Fibroblast of lung (primary cell): ENCODE results near the gene SRRM3. TPM values are rescaled to one million over a fixed set of nuclear protein-coding genes. Genes with fewer than 3 reads are reported as not detected.

Experiments used
- DNase-seq, 2 donors: peaks; one replicate each; pipeline versions ENCODE4 v3.0.0 to v3.0.0-alpha.2; 2010; ENCODE audit warnings: low read depth in 2 of 2
- H2AFZ ChIP-seq: 2 replicates; pipeline ENCODE4 v1.5.1; 2012; ENCODE audit warnings: low read length, control low read depth, inconsistent platforms
- H3K27ac ChIP-seq: 2 replicates; pipeline ENCODE4 v1.5.1; 2011; ENCODE audit warnings: low read length, control low read depth; ENCODE audit not compliant: insufficient read depth
- H3K27me3 ChIP-seq: 2 replicates; pipeline ENCODE4 v1.5.1; 2011; ENCODE audit warnings: mild to moderate bottlenecking, low read length; ENCODE audit not compliant: control insufficient read depth, insufficient read depth
- H3K36me3 ChIP-seq: 2 replicates; pipeline ENCODE4 v1.5.1; 2011; ENCODE audit warnings: low read length; ENCODE audit not compliant: control insufficient read depth, insufficient read depth
- H3K4me1 ChIP-seq: 2 replicates; pipeline ENCODE4 v1.5.1; 2011; ENCODE audit warnings: low read length; ENCODE audit not compliant: control insufficient read depth, insufficient read depth; ENCODE audit errors: extremely low read depth
- H3K4me2 ChIP-seq: 2 replicates; pipeline ENCODE4 v1.5.1; 2011; ENCODE audit warnings: low read length, control low read depth; ENCODE audit not compliant: insufficient read depth; ENCODE audit errors: extremely low read depth
- H3K4me3 ChIP-seq, 4 experiments: fragments of 200-600 bp in 1 of 4; sonication (generic) in 1 of 4; replicated peaks in 1 of 4; 2 replicates each; pipeline ENCODE4 v1.5.1; 2011 to 2016; ENCODE audit warnings: low read length in 4 of 4, low read depth in 3 of 4, mild to moderate bottlenecking in 3 of 4, control low read depth in 2 of 4, inconsistent platforms in 1 of 4, mixed read lengths in 1 of 4; ENCODE audit not compliant: insufficient read depth in 1 of 4; ENCODE audit errors: control extremely low read depth in 1 of 4
- H3K79me2 ChIP-seq: 2 replicates; pipeline ENCODE4 v1.5.1; 2012; ENCODE audit warnings: mild to moderate bottlenecking, low read length, inconsistent platforms; ENCODE audit not compliant: control insufficient read depth, insufficient read depth
- H3K9ac ChIP-seq: 2 replicates; pipeline ENCODE4 v1.5.1; 2011; ENCODE audit warnings: mild to moderate bottlenecking, low read length, control low read depth; ENCODE audit not compliant: insufficient read depth
- H3K9me3 ChIP-seq: 2 replicates; pipeline ENCODE4 v1.5.1; 2012; ENCODE audit warnings: low read depth, low read length; ENCODE audit not compliant: control insufficient read depth, insufficient read depth
- H4K20me1 ChIP-seq: 2 replicates; pipeline ENCODE4 v1.5.1; 2011; ENCODE audit warnings: low read length; ENCODE audit not compliant: control insufficient read depth, insufficient read depth; ENCODE audit errors: extremely low read depth
- EZH2 ChIP-seq: IDR thresholded peaks from 2 replicates; pipeline ENCODE4 v1.5.1; 2012; ENCODE audit warnings: low read length, control low read depth, mild to moderate bottlenecking; ENCODE audit errors: missing control alignments
- polyA plus RNA-seq, 2 donors: library from polyadenylated mRNA; depleted of rRNA in 1 of 2; stranded (reverse) in 1 of 2; unstranded in 1 of 2; fragments of >200 nt; gene quantifications; 2 replicates each; pipeline ENCODE4 v1.2.1, GENCODE V29; 2011 to 2012; ENCODE audit warnings: missing spikeins in 1 of 2
- total RNA-seq: library from RNA; depleted of rRNA; stranded (reverse); fragments of >200 nt; gene quantifications from 2 replicates; pipeline ENCODE4 v1.2.1, GENCODE V29; 2014
- TF ChIP-seq, protein P1 (sequence below), 2 donors: IDR thresholded peaks in 1 of 2; conservative IDR thresholded peaks in 1 of 2; 1 replicate in 1 of 2; 2 replicates in 1 of 2; pipeline ENCODE4 v1.5.1; 2011 to 2012; ENCODE audit warnings: low read length in 2 of 2, control low read depth in 1 of 2, inconsistent platforms in 1 of 2, low read depth in 1 of 2, mild to moderate bottlenecking in 1 of 2

The SRRM3 gene
- total and polyA plus RNA-seq, 2 donors (not counting 1 experiment from before 2014, with no cell fraction given), result 0.40 to 1.7 TPM

DNA sequence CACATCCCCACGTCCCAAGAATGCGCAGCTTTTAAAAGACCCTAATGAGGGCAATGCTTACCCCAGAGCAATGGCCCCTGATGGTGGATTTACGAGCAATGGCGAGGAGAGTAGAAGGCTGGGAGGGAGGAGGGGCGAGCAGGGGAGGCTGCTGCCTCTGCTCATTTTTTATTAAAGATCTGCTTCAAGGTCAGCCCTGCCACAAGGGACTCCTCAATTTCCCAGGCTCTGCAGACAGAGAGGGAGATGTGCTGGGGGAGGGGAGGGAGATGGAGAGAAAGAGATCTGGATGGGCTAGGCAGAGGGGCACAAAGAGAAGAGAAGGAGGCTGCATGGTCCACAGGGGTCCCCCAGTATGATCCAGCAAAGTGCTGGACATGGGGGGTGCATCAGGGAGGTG is 7.8 kb upstream of the SRRM3 start:
- no peak for DNase-seq
- Histone ChIP-seq H3K79me2 (no peaks in the 10 kb centered on the region), H3K27me3 (peaks cover 2% of the 10 kb centered on the region), H3K9me3 (no peaks in the 10 kb centered on the region), H3K4me1 (no peaks in the 10 kb centered on the region), H4K20me1 (peaks cover 1% of the 10 kb centered on the region), H3K27ac (no peak overlapping the region), H3K4me2 (no peak overlapping the region), H2AFZ (no peak overlapping the region), H3K36me3 (no peaks in the 10 kb centered on the region), H3K4me3 (no peak overlapping the region), H3K9ac (no peak overlapping the region)
- TF ChIP-seq, protein P1, sequence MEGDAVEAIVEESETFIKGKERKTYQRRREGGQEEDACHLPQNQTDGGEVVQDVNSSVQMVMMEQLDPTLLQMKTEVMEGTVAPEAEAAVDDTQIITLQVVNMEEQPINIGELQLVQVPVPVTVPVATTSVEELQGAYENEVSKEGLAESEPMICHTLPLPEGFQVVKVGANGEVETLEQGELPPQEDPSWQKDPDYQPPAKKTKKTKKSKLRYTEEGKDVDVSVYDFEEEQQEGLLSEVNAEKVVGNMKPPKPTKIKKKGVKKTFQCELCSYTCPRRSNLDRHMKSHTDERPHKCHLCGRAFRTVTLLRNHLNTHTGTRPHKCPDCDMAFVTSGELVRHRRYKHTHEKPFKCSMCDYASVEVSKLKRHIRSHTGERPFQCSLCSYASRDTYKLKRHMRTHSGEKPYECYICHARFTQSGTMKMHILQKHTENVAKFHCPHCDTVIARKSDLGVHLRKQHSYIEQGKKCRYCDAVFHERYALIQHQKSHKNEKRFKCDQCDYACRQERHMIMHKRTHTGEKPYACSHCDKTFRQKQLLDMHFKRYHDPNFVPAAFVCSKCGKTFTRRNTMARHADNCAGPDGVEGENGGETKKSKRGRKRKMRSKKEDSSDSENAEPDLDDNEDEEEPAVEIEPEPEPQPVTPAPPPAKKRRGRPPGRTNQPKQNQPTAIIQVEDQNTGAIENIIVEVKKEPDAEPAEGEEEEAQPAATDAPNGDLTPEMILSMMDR (conservative IDR thresholded peaks at IDR 0.05 in 1 of 2, IDR thresholded peaks at IDR 0.05 in 1 of 2; ENCODE audit: low read depth in 1 of 2, low read length in 2 of 2), result no peak
- no peak for TF ChIP-seq EZH2

DNA sequence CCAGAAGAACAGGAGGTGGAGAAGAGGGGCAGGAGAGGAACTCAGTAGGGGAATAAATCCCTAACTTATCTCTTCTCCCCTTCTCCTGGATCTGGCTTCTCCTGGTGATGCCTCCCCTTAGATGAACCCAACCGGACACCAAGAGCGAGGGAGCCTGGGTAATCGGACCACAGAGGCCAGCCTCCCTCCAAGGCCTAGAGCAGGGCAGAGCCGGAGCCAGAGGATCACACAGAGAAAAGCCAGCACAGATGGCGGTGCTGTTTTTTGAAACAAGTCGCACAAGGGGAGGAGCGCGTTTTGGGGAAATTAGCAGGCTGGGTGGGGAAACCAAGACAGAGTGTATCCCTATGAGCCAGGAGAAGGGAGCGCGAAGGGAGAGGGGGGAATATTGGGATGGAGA is 4.9 kb upstream of the SRRM3 start:
- TF ChIP-seq, protein P1 (conservative IDR thresholded peaks at IDR 0.05 in 1 of 2, IDR thresholded peaks at IDR 0.05 in 1 of 2; ENCODE audit: low read depth in 1 of 2, low read length in 2 of 2), result no peak
- no peak for TF ChIP-seq EZH2
- Histone ChIP-seq H3K79me2 (no peaks in the 10 kb centered on the region), H3K4me3 (no peak overlapping the region), H3K27me3 (peaks cover 2% of the 10 kb centered on the region), H3K27ac (no peak overlapping the region), H3K4me2 (no peak overlapping the region), H4K20me1 (peaks cover 1% of the 10 kb centered on the region), H3K9me3 (no peaks in the 10 kb centered on the region), H3K36me3 (no peaks in the 10 kb centered on the region), H2AFZ (no peak overlapping the region), H3K9ac (no peak overlapping the region), H3K4me1 (no peaks in the 10 kb centered on the region)
- no peak for DNase-seq

DNA sequence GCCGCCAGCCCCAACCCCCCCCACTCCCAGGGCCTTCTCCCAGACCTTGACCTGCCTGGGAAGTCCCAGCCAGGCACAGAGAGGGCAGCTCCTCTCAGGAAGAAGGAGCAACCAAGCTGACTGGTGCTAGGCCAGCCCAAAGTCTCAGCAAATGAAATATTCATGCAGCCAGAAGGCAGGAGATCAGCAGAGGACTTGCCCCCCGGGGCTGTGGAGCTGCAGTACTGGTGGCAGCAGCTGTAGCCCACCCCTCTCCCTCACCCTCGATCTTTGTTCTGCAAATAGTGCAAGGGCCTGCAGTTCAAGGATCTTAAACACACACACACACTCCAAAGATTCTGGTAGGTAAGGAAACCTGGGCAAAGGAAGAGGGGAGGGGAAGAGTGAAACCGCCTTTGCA is 3.5 kb upstream of the SRRM3 start:
- no peaks in the 10 kb centered on the region for H3K79me2 ChIP-seq
- H3K27ac ChIP-seq, result no peak overlapping the region
- H2AFZ ChIP-seq, result no peak overlapping the region
- H3K9ac ChIP-seq, result no peak overlapping the region
- no peaks in the 10 kb centered on the region for H3K9me3 ChIP-seq
- TF ChIP-seq EZH2, result no peak
- TF ChIP-seq, protein P1 (conservative IDR thresholded peaks at IDR 0.05 in 1 of 2, IDR thresholded peaks at IDR 0.05 in 1 of 2; ENCODE audit: low read depth in 1 of 2, low read length in 2 of 2), result no peak
- no peak overlapping the region for H3K4me3 ChIP-seq
- no peak for DNase-seq
- H3K27me3 ChIP-seq, result peaks cover 2% of the 10 kb centered on the region
- H3K4me2 ChIP-seq, result no peak overlapping the region
- H4K20me1 ChIP-seq, result peaks cover 1% of the 10 kb centered on the region
- H3K36me3 ChIP-seq, result no peaks in the 10 kb centered on the region
- H3K4me1 ChIP-seq, result no peaks in the 10 kb centered on the region
